IMR-90 (cell line): ENCODE measurements around the gene KRT78.

Experiments used
- BHLHE40 ChIP-seq: fragments of 150-350 bp; IDR thresholded peaks from 2 replicates; pipeline ENCODE4 v1.6.1; 2016; ENCODE audit warnings: mild to moderate bottlenecking, low read depth, low read length
- CEBPB ChIP-seq: IDR thresholded peaks from 2 replicates; pipeline ENCODE4 v1.6.1; 2012; ENCODE audit warnings: low read depth, low read length, improper control_type of control experiment
- CTCF ChIP-seq: conservative IDR thresholded peaks from 2 replicates; pipeline ENCODE4 v1.5.1; 2012; ENCODE audit warnings: mild to moderate bottlenecking, low read depth, low read length, improper control_type of control experiment
- ELK1 ChIP-seq: fragments of 150-350 bp; IDR thresholded peaks from 2 replicates; pipeline ENCODE4 v1.6.1; 2016; ENCODE audit warnings: low read depth, mild to moderate bottlenecking, low read length, moderate library complexity, borderline replicate concordance
- FOS ChIP-seq: fragments of 150-350 bp; IDR thresholded peaks from 2 replicates; pipeline ENCODE4 v1.6.1; 2016; ENCODE audit warnings: low read depth, low read length
- MAFK ChIP-seq: IDR thresholded peaks from 2 replicates; pipeline ENCODE4 v1.6.1; 2012; ENCODE audit warnings: low read depth, low read length, improper control_type of control experiment
- MXI1 ChIP-seq: IDR thresholded peaks from 2 replicates; pipeline ENCODE4 v1.6.1; 2012; ENCODE audit warnings: low read depth, mild to moderate bottlenecking, low read length, moderate library complexity, borderline replicate concordance
- POLR2A ChIP-seq: IDR thresholded peaks from 2 replicates; pipeline ENCODE4 v1.6.1; 2012; ENCODE audit warnings: mild to moderate bottlenecking, low read depth, low read length
- RAD21 ChIP-seq: IDR thresholded peaks from 2 replicates; pipeline ENCODE4 v1.6.1; 2012; ENCODE audit warnings: low read length, improper control_type of control experiment
- RCOR1 ChIP-seq: IDR thresholded peaks from 2 replicates; pipeline ENCODE4 v1.6.1; 2012; ENCODE audit warnings: mild to moderate bottlenecking, low read length, improper control_type of control experiment; ENCODE audit not compliant: insufficient replicate concordance
- RFX5 ChIP-seq: IDR thresholded peaks from 2 replicates; pipeline ENCODE4 v1.8.0; 2012; ENCODE audit warnings: low read depth, mild to moderate bottlenecking, low read length, moderate library complexity
- SMC3 ChIP-seq: fragments of 150-350 bp; IDR thresholded peaks from 2 replicates; pipeline ENCODE4 v1.6.1; 2016; ENCODE audit warnings: low read depth, mild to moderate bottlenecking, antibody characterized with exemption, low read length, moderate library complexity
- USF2 ChIP-seq: fragments of 150-350 bp; IDR thresholded peaks from 2 replicates; pipeline ENCODE4 v1.6.1; 2017; ENCODE audit warnings: mild to moderate bottlenecking, antibody characterized with exemption, low read length, low read depth

- TF ChIP-seq POLR2A (no peak), CTCF (no peak), USF2 (no peak), SMC3 (no peak), BHLHE40 (no peak), RCOR1 (no peak), ELK1 (no peak), FOS (no peak), RFX5 (no peak), RAD21 (no peak), CEBPB (no peak), MXI1 (no peak), MAFK (no peak)
These were observed 20.2 kb downstream of the KRT78 start for GRCh38 chr12:52828591-52829021.
